ENCODE results near the gene UROS. TPM values are rescaled to one million over a fixed set of nuclear protein-coding genes. Genes with fewer than 3 reads are reported as not detected.

Gene UROS
- total RNA-seq, 1 experiment from 2014 or later: 48.7 TPM

GRCh38 chr10:125788156-125789034 lies 34.7 kb downstream of the UROS start:
- POLR2A ChIA-PET: interaction anchor here (1.0 kb wide), 1 partner anchor 189 kb away, joined by 3 read pairs; no protein-coding TSS in a partner anchor
- Mint-ChIP-seq H3K4me3 (no peak overlapping the region), H3K27ac (no peak overlapping the region), H3K27me3 (ENCODE audit: low read depth) (no peaks in the 10 kb centered on the region), H3K4me1 (no peaks in the 10 kb centered on the region), H3K9me3 (no peaks in the 10 kb centered on the region), H3K36me3 (peaks cover 11% of the 10 kb centered on the region)
- TF ChIP-seq USF2 (CRISPR knock-in tag; IDR thresholded peaks at IDR 0.05) (peak; percentile 18; the same call in 1 of the 2 replicates), MLX (CRISPR knock-in tag; IDR thresholded peaks at IDR 0.05) (no peak)
- ATAC-seq: peak; percentile 75
- DNase-seq (ENCODE audit: low spot score): no peak
- CTCF ChIA-PET: no interaction called here

GRCh38 chr10:125785791-125786190 lies 37.3 kb downstream of the UROS start:
- CTCF ChIA-PET: no interaction called here
- Mint-ChIP-seq H3K4me1 (no peaks in the 10 kb centered on the region), H3K36me3 (no peaks in the 10 kb centered on the region), H3K27me3 (ENCODE audit: low read depth) (no peaks in the 10 kb centered on the region), H3K4me3 (no peak overlapping the region), H3K9me3 (no peaks in the 10 kb centered on the region), H3K27ac (no peak overlapping the region)
- POLR2A ChIA-PET: no interaction called here
- no peak for DNase-seq (ENCODE audit: low spot score)
- no peak for ATAC-seq
- TF ChIP-seq TEAD1 (CRISPR knock-in tag; IDR thresholded peaks at IDR 0.05) (no peak), NFATC4 (CRISPR knock-in tag; IDR thresholded peaks at IDR 0.05) (no peak), TEAD4 (CRISPR knock-in tag; IDR thresholded peaks at IDR 0.05) (no peak), ZNF219 (CRISPR knock-in tag; IDR thresholded peaks at IDR 0.05; ENCODE audit: borderline replicate concordance) (no peak), FOXK1 (CRISPR knock-in tag; IDR thresholded peaks at IDR 0.05) (no peak), FOXJ3 (CRISPR knock-in tag; IDR thresholded peaks at IDR 0.05; ENCODE audit: borderline replicate concordance) (no peak), GABPB1 (CRISPR knock-in tag; IDR thresholded peaks at IDR 0.05) (no peak), E2F5 (CRISPR knock-in tag; IDR thresholded peaks at IDR 0.05) (no peak)

DNA sequence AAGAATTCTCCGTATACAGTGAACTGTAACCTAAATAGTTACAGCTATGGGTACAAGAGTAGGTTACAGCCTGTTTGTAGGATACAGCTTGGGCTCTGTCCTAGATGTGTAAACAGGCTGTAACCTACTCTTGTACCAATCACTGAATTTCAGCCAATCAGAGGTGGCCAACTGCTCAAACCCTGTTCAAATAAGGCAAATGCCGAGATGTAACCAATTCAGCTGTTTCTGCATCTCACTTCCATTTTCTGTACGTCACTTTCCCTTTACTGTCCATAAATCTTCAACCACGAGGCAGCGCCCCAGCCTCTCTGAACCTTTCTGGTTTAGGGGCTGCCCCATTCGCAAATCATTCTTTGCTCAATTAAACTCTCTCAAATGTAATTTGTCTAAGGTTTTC lies 39.1 kb downstream of the UROS start:
- Mint-ChIP-seq H3K27ac (no peak overlapping the region), H3K36me3 (no peaks in the 10 kb centered on the region), H3K4me1 (no peaks in the 10 kb centered on the region), H3K27me3 (ENCODE audit: low read depth) (0 out of 2 replicates have a peak, but pooled peaks cover under 1% of the 10 kb centered on the region), H3K4me3 (no peak overlapping the region), H3K9me3 (peaks cover 11% of the 10 kb centered on the region)
- ATAC-seq (no peak), DNase-seq (ENCODE audit: low spot score) (no peak)
- TF ChIP-seq CBFB (CRISPR knock-in tag; IDR thresholded peaks at IDR 0.05; ENCODE audit: low read depth) (no peak), TP53 (CRISPR knock-in tag; IDR thresholded peaks at IDR 0.05) (no peak), ZNF512 (CRISPR knock-in tag; IDR thresholded peaks at IDR 0.05; ENCODE audit: borderline replicate concordance) (no peak), PRRX2 (CRISPR knock-in tag; IDR thresholded peaks at IDR 0.05) (no peak)
- POLR2A ChIA-PET: no interaction called here
- CTCF ChIA-PET: no interaction called here

- CTCF ChIA-PET: no interaction called here
- TF ChIP-seq FOXP1 (CRISPR knock-in tag; IDR thresholded peaks at IDR 0.05; ENCODE audit: borderline replicate concordance) (no peak), NR3C1 (CRISPR knock-in tag; conservative IDR thresholded peaks at IDR 0.05; ENCODE audit: low read depth) (no peak), ATF1 (CRISPR knock-in tag; IDR thresholded peaks at IDR 0.05) (no peak), HMGA2 (CRISPR knock-in tag; IDR thresholded peaks at IDR 0.05) (no peak), EMX1 (CRISPR knock-in tag; IDR thresholded peaks at IDR 0.05) (no peak), ZNF416 (CRISPR knock-in tag; IDR thresholded peaks at IDR 0.05) (no peak), ZNF121 (CRISPR knock-in tag; IDR thresholded peaks at IDR 0.05) (no peak)
- TF ChIP-seq, protein P1, sequence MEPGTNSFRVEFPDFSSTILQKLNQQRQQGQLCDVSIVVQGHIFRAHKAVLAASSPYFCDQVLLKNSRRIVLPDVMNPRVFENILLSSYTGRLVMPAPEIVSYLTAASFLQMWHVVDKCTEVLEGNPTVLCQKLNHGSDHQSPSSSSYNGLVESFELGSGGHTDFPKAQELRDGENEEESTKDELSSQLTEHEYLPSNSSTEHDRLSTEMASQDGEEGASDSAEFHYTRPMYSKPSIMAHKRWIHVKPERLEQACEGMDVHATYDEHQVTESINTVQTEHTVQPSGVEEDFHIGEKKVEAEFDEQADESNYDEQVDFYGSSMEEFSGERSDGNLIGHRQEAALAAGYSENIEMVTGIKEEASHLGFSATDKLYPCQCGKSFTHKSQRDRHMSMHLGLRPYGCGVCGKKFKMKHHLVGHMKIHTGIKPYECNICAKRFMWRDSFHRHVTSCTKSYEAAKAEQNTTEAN (CRISPR knock-in tag; IDR thresholded peaks at IDR 0.05): no peak
- TF ChIP-seq, protein P2, sequence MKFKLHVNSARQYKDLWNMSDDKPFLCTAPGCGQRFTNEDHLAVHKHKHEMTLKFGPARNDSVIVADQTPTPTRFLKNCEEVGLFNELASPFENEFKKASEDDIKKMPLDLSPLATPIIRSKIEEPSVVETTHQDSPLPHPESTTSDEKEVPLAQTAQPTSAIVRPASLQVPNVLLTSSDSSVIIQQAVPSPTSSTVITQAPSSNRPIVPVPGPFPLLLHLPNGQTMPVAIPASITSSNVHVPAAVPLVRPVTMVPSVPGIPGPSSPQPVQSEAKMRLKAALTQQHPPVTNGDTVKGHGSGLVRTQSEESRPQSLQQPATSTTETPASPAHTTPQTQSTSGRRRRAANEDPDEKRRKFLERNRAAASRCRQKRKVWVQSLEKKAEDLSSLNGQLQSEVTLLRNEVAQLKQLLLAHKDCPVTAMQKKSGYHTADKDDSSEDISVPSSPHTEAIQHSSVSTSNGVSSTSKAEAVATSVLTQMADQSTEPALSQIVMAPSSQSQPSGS (CRISPR knock-in tag; IDR thresholded peaks at IDR 0.05; ENCODE audit: borderline replicate concordance, low read depth): no peak
Measured at GRCh38 chr10:125783408-125783807, 39.6 kb downstream of the UROS start.

More at GRCh38 chr10:125783408-125783807, 39.6 kb downstream of the UROS start:
- POLR2A ChIA-PET: no interaction called here
- Mint-ChIP-seq H3K27ac (no peak overlapping the region), H3K36me3 (no peaks in the 10 kb centered on the region), H3K4me1 (no peaks in the 10 kb centered on the region), H3K9me3 (peaks cover 16% of the 10 kb centered on the region), H3K27me3 (ENCODE audit: low read depth) (0 out of 2 replicates have a peak, but pooled peaks cover 2% of the 10 kb centered on the region), H3K4me3 (no peak overlapping the region)
- ATAC-seq (no peak), DNase-seq (ENCODE audit: low spot score) (no peak)

All from WTC11 (cell line).